GM18517 (cell line): ENCODE data around the gene SPRED2.

ENCODE experiments used
- ATAC-seq: cut with Tn5 transposase; IDR thresholded peaks from one replicate; pipeline ENCODE4 v1.9.1; 2021; ENCODE audit warnings: mild to moderate bottlenecking, moderate library complexity; ENCODE audit not compliant: unreplicated experiment

SPRED2 gene

GRCh38 chr2:65432227-65433190, at the start of gene SPRED2:
TSS of gene SPRED2 (minus strand) at chr2:65432599. CDS start at chr2:65431987, 612 bp downstream.
- peak; percentile 35 for ATAC-seq

GRCh38 chr2:65481961-65482360, 49.6 kb upstream of the SPRED2 start:
- no peak for ATAC-seq

GRCh38 chr2:65479524-65479923, 47.1 kb upstream of the SPRED2 start:
- no peak for ATAC-seq

GRCh38 chr2:65478498-65479135, 46.2 kb upstream of the SPRED2 start:
- ATAC-seq, result no peak

- ATAC-seq, result no peak
Measured at GRCh38 chr2:65477590-65477989, 45.2 kb upstream of the SPRED2 start.

GRCh38 chr2:65476778-65477177, 44.4 kb upstream of the SPRED2 start:
- no peak for ATAC-seq

- ATAC-seq, result no peak
Measured at GRCh38 chr2:65475000-65475399, 42.6 kb upstream of the SPRED2 start.

GRCh38 chr2:65473045-65473444, 40.6 kb upstream of the SPRED2 start:
- no peak for ATAC-seq

GRCh38 chr2:65471409-65471808, 39.0 kb upstream of the SPRED2 start:
- no peak for ATAC-seq

- ATAC-seq, result no peak
Measured at GRCh38 chr2:65466551-65466950, 34.2 kb upstream of the SPRED2 start.

- ATAC-seq, result no peak
Measured at GRCh38 chr2:65465857-65466256, 33.5 kb upstream of the SPRED2 start.

GRCh38 chr2:65465124-65465523, 32.7 kb upstream of the SPRED2 start:
- no peak for ATAC-seq

- no peak for ATAC-seq
Measured at GRCh38 chr2:65464604-65465003, 32.2 kb upstream of the SPRED2 start.

- no peak for ATAC-seq
Measured at GRCh38 chr2:65458999-65459398, 26.6 kb upstream of the SPRED2 start.

GRCh38 chr2:65456886-65457285, 24.5 kb upstream of the SPRED2 start:
- no peak for ATAC-seq

GRCh38 chr2:65456064-65456463, 23.7 kb upstream of the SPRED2 start:
- ATAC-seq, result no peak

- ATAC-seq, result no peak
Measured at GRCh38 chr2:65453916-65454315, 21.5 kb upstream of the SPRED2 start.

- no peak for ATAC-seq
Measured at GRCh38 chr2:65452150-65452895, 19.9 kb upstream of the SPRED2 start.

GRCh38 chr2:65450810-65451209, 18.4 kb upstream of the SPRED2 start:
- no peak for ATAC-seq

- no peak for ATAC-seq
Measured at GRCh38 chr2:65450393-65450792, 18.0 kb upstream of the SPRED2 start.

GRCh38 chr2:65443509-65444186, 11.2 kb upstream of the SPRED2 start:
- ATAC-seq, result no peak
